DOHH2 (cell line): ENCODE measurements around the gene CDIPT.

Experiments used
- H3F3A ChIP-seq: fragments of 200-600 bp; sonication (generic), shearing (Covaris generic); 2 replicates; pipeline ENCODE4 v1.6.0; 2016; ENCODE audit warnings: antibody characterized with exemption, mild to moderate bottlenecking; ENCODE audit not compliant: control insufficient read depth, insufficient read depth
- H3K27ac ChIP-seq: fragments of 200-600 bp; sonication (generic); 2 replicates; pipeline ENCODE4 v1.5.1; 2014; ENCODE audit warnings: low read depth, mild to moderate bottlenecking, low read length, moderate library complexity
- H3K27me3 ChIP-seq: fragments of 200-600 bp; sonication (generic); 2 replicates; pipeline ENCODE4 v1.6.1; 2014; ENCODE audit warnings: mild to moderate bottlenecking, low read length, mixed read lengths; ENCODE audit not compliant: control insufficient read depth
- H3K36me3 ChIP-seq: fragments of 200-600 bp; sonication (generic); 2 replicates; pipeline ENCODE4 v1.6.1; 2014; ENCODE audit warnings: mild to moderate bottlenecking, low read length, moderate library complexity, mixed read lengths; ENCODE audit not compliant: control insufficient read depth
- H3K4me1 ChIP-seq: fragments of 200-600 bp; sonication (generic); 2 replicates; pipeline ENCODE4 v1.6.1; 2014; ENCODE audit warnings: mild to moderate bottlenecking, low read length, mixed read lengths; ENCODE audit not compliant: control insufficient read depth
- H3K4me2 ChIP-seq: fragments of 200-600 bp; sonication (generic); 2 replicates; pipeline ENCODE4 v1.6.0; 2014; ENCODE audit warnings: mild to moderate bottlenecking, low read length, moderate library complexity
- H3K4me3 ChIP-seq: fragments of 200-600 bp; sonication (generic); 2 replicates; pipeline ENCODE4 v1.5.1; 2014; ENCODE audit warnings: mild to moderate bottlenecking, low read length, mixed read lengths
- H3K79me2 ChIP-seq: fragments of 200-600 bp; sonication (generic); 2 replicates; pipeline ENCODE4 v1.6.1; 2014; ENCODE audit warnings: mild to moderate bottlenecking, low read length, mixed read lengths; ENCODE audit not compliant: control insufficient read depth
- H3K9me2 ChIP-seq: fragments of 200-600 bp; sonication (generic); replicated peaks from 2 replicates; pipeline ENCODE4 v1.6.1; 2014; ENCODE audit warnings: mild to moderate bottlenecking, low read length, mixed read lengths; ENCODE audit not compliant: control insufficient read depth
- H3K9me3 ChIP-seq: fragments of 200-600 bp; sonication (generic); 2 replicates; pipeline ENCODE4 v1.6.1; 2014; ENCODE audit warnings: antibody characterized with exemption, low read length, mixed read lengths; ENCODE audit not compliant: control insufficient read depth, insufficient read depth
- H4K20me1 ChIP-seq: fragments of 200-600 bp; sonication (generic); 2 replicates; pipeline ENCODE4 v1.6.0; 2014; ENCODE audit warnings: low read depth, mild to moderate bottlenecking, antibody characterized with exemption, low read length, moderate library complexity; ENCODE audit not compliant: control insufficient read depth, insufficient read depth
- CTCF ChIP-seq: fragments of 200-600 bp; sonication (generic); IDR thresholded peaks from one replicate; pipeline ENCODE4 v1.5.1; 2014; ENCODE audit warnings: antibody characterized with exemption, mild to moderate bottlenecking, low read depth, low read length; ENCODE audit not compliant: poor library complexity, severe bottlenecking
- EZH2phosphoT487 ChIP-seq: fragments of 200-600 bp; sonication (generic); IDR thresholded peaks from 2 replicates; pipeline ENCODE4 v1.6.1; 2017; ENCODE audit warnings: borderline replicate concordance, mild to moderate bottlenecking, antibody characterized with exemption, low read length, moderate library complexity, mixed read lengths

CDIPT gene

GRCh38 chr16:29900888-29901606, 38.0 kb upstream of the CDIPT start:
- no peaks in the 10 kb centered on the region for H3K79me2 ChIP-seq
- no peaks in the 10 kb centered on the region for H3K36me3 ChIP-seq
- H3K27me3 ChIP-seq: peaks cover 26% of the 10 kb centered on the region
- H3K4me3 ChIP-seq: peak overlapping the region; percentile 76
- no peaks in the 10 kb centered on the region for H3K9me3 ChIP-seq
- no peak overlapping the region for H3K27ac ChIP-seq
- H3F3A ChIP-seq: no peaks in the 10 kb centered on the region
- H3K9me2 ChIP-seq: no peaks in the 10 kb centered on the region
- H4K20me1 ChIP-seq: no peaks in the 10 kb centered on the region
- H3K4me2 ChIP-seq: peak overlapping the region; percentile 87
- TF ChIP-seq CTCF (no peak), EZH2phosphoT487 (no peak)
- H3K4me1 ChIP-seq: peaks cover 10% of the 10 kb centered on the region

- peak within 1 kb of the TSS; percentile 76 for H3K4me3 ChIP-seq
- H3K27ac ChIP-seq: no peak within 1 kb of the TSS
Observed at GRCh38 chr16:29900102-29900887, 37.3 kb upstream of the CDIPT start, which contains the start of gene ASPHD1. Gene ASPHD1, plus strand, starts transcription at chr16:29900488. Its CDS starts 484 bp downstream, at chr16:29900972.

GRCh38 chr16:29899516-29900101, 36.6 kb upstream of the CDIPT start, which contains the start of gene SEZ6L2:
Gene SEZ6L2, minus strand, starts transcription at chr16:29899550. Its CDS starts 531 bp downstream, at chr16:29899019.
- no peaks in the 10 kb centered on the region for H4K20me1 ChIP-seq
- H3K36me3 ChIP-seq: no peaks in the 10 kb centered on the region
- H3K27ac ChIP-seq: no peak within 1 kb of the TSS
- H3K9me3 ChIP-seq: no peaks in the 10 kb centered on the region
- peaks cover 26% of the 10 kb centered on the region for H3K27me3 ChIP-seq
- peaks cover 10% of the 10 kb centered on the region for H3K4me1 ChIP-seq
- H3K4me3 ChIP-seq: peak within 1 kb of the TSS; percentile 76
- no peaks in the 10 kb centered on the region for H3K79me2 ChIP-seq
- TF ChIP-seq EZH2phosphoT487 (no peak), CTCF (no peak)
- H3F3A ChIP-seq: no peaks in the 10 kb centered on the region
- H3K4me2 ChIP-seq: peak within 1 kb of the TSS; percentile 87
- H3K9me2 ChIP-seq: no peaks in the 10 kb centered on the region

More at GRCh38 chr16:29900102-29900887, 37.3 kb upstream of the CDIPT start, which contains the start of gene ASPHD1:
- Histone ChIP-seq H3F3A (no peaks in the 10 kb centered on the region), H3K4me2 (peak within 1 kb of the TSS; percentile 87), H4K20me1 (no peaks in the 10 kb centered on the region), H3K36me3 (no peaks in the 10 kb centered on the region), H3K9me3 (no peaks in the 10 kb centered on the region), H3K79me2 (no peaks in the 10 kb centered on the region), H3K4me1 (peaks cover 10% of the 10 kb centered on the region), H3K27me3 (peaks cover 26% of the 10 kb centered on the region), H3K9me2 (no peaks in the 10 kb centered on the region)
- TF ChIP-seq EZH2phosphoT487 (no peak), CTCF (no peak)
